Fibroblast of gingiva (primary cell): ENCODE measurements around the gene TM4SF20.

ENCODE experiments used
- DNase-seq: peaks from one replicate; pipeline ENCODE4 v3.0.0-alpha.2; 2011; ENCODE audit warnings: low read depth

Gene TM4SF20, protein sequence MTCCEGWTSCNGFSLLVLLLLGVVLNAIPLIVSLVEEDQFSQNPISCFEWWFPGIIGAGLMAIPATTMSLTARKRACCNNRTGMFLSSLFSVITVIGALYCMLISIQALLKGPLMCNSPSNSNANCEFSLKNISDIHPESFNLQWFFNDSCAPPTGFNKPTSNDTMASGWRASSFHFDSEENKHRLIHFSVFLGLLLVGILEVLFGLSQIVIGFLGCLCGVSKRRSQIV

DNA sequence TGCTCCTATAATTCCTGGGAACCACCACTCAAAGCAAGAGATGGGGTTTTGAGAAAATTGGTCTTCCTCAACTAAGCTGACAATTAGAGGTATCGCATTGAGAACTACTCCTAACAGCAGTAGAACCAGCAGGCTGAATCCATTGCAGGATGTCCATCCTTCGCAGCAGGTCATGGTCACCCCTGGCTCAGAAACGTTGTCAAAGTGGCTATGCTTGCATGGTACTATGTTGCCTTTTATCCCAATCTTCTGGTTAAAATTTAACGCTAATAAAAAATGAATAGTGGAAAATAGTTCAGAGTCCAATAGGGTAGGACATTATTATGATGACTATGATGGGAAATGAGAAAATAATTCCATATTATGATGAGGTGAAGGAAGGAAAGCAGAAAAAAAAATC, at the start of gene TM4SF20:
Gene TM4SF20 (minus strand): TSS at position 212 of the 400 bp plus-strand sequence. CDS start 38 bp downstream, at position 174.
- DNase-seq, result no peak

DNA sequence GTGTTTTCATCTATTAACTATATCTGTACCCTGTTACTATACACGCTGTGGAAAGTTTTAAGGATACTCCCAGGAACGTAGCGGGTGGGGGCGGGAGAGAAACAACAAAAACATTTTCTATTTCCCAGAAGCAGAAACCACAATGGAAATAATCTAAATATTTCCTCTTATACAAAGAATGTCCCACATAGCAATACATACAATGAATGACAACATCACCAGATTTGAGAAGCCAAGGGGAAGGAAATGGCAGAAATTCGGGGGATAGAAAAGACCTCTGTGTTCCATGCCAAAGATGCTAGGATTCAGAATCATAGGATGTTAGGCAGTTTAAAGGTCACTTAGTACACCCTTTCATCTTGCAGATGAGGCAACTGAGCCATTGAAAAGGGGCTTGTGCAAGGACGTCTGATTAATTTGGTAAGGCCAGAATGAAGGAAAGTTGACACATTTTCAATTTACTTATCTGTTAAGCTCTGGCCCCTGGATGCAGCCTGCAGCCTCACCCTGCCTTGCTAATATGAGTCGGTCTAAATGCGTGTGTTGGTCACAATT, 49.7 kb upstream of the TM4SF20 start:
- DNase-seq, result no peak

DNA sequence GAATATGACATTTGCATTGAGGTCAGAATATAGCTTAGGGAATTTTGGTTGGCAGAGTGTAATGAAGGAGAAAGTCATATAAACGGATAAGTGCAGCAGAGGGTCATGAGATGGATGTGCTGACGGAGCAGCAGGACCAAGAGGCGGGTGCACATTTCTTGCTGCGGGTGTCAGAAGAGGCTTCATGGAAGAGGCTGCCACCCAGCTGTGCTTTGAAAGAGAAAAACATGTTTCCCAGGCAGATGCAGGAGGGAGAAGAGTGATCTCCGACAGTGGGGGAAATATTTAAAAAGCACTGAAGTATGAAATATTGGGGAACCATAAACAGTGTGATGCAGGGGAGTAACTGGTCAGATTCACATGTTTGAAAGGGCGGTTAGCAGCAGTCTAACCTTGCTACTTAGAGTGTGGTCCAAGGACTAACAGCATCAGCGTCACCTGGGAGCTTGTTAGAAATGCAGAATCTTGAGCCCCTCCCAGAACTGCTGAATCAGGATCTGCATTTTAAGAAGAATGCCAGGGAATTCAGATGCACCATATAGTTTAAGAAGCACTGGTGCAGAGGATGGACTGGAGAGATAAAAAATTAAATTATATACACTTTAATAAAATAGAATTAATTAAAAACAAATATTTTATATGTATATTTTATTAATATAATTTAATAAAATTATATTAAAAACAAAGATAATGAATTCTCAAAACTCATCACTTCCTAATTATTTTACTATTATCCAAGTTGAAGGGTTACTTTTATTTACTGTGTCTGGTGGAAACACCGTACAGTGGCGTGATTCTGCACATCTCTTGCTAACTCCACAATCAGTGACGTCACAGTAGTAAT, 44.8 kb upstream of the TM4SF20 start:
- DNase-seq, result no peak

DNA sequence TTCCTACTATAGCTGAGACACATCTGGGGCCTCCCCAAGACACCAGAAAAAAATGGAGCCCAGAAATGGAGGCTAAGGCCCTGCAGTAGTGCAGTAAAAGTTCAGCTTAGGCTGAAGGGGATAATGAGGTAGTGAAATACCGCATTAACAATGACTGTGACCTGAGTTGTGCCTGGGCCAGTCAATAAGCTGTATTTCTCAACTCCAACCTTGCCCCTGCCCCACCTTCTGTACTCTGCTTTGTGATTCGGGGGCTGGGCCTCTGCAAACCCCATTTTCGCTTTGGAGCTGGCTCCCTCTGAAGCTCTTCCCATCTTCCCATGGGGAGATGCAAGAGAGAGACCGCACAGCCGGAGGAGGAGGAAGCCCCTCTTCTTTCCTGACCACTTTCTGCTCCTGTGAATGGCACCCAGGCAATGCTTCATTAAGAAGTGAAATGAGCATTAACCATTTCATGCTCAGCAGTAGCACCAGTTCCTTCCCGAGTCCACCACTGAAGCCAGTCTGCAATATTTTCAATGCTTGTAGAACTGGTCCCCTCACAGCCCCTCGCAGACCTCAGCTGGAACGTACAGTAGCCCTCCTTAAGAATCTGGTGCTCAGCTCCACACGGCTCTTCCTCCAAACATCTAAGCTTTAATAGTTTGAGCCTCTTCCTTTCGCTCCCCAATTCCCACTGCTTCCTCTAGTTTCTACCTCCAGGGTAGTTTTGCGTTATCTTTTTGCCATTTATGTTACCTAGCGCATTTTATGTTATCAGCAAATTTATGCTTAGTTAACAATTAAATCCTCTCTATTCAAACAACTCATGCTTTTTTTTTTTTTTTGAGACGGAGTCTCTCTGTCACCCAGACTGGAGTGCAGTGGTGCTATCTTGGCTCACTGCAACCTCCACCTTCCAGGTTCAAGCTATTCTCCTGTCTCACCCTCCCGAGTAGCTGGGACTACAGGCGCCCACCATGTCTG, 41.3 kb upstream of the TM4SF20 start:
- no peak for DNase-seq

DNA sequence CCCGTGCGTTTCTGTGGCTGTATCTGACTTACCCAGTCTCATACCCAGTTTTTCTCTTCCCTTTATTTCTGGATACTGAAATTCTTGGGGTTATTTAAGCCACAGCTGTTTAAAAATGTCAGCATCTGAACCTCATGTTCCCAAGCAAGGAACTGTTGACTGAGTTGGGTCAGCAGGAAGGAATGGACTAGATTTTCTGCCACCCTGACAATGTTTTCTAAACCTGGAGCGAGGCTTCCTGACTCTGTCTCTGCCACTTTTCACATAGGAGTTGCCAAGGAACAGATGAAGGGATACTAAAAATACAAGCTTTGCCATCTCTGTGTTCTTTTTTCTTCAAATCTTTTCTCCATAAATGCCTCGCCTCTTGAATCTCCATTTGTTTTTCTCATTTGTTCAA, 37.6 kb upstream of the TM4SF20 start:
- no peak for DNase-seq

DNA sequence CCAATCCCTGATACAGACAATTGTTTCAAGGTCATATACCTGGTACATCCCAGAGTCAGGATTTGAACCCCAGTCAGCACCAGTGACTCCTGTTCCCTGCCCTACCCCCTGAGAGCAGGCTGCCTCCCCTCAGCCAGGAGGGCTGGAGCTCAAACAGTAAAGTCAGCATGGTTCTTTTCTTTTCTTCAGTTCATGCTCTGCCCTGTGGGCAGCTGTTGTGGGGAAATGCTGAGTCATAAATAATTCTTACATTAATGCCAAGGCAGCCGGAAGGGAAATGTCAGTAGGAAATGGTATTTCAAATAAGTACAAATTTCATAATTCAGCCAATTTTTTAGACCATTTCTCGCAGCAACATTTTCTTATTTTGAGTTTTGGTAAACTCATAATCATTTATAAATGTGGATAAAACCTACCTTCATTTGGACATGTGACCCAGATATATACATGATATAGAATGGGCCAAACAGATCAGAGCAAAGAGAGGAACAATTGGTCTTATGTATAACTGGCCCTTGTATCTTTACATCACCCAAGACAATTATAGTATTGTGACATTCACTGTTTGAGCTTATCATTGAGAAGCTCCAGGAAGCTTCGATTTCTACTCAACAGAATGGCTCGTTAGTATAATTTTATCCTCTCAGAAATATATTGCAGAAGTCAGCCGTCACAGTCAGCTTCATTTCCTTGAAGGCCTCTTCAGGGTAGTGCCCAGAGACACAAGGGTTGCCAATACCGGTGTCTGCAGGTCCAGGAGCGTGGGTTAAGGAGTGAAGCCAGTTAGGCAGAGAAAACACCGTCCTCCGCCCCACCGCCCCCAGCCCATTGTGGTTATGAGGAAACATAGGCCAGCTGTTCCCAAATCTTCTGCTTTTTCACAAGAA, 36.7 kb upstream of the TM4SF20 start:
- peak; percentile 90 for DNase-seq

DNA sequence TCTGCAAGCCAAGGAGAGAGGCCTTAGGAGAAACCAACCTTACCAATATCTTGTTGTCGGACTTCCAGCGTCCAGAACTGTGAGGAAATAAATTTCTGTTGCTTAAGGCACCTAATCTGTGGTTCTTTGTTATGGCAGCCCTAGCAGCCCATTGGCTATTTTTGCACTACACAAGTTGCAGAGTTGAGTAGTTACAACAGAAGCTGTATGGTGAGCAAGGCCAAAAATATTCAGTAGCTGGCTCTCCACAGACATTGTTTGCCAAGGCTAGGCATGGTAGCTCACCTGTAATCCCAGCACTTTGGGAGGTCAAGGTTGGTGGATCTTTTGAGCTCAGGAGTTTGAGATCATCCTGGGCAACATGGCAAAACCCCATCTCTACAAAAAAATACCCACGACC, 35.7 kb upstream of the TM4SF20 start:
- DNase-seq, result peak; percentile 76

DNA sequence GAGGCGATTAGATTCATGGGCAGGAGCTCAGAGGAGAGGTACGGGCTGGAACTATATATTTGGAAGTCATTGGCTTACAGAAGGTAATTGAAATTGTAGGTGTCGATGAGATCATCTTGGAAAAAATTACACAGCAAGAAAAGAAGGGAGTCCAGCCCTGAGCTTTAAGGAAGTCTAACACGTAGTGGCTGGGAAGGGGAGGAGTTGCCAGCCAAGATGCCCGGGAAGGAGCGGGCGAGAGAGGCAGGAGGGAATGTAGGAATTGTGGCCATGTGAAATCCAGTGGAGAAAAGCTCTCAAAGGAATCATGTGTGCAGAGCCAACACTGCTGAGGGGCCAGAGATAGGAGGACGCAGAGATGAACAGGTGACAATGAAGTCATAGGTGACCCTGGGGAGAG, 34.3 kb upstream of the TM4SF20 start:
- no peak for DNase-seq

DNA sequence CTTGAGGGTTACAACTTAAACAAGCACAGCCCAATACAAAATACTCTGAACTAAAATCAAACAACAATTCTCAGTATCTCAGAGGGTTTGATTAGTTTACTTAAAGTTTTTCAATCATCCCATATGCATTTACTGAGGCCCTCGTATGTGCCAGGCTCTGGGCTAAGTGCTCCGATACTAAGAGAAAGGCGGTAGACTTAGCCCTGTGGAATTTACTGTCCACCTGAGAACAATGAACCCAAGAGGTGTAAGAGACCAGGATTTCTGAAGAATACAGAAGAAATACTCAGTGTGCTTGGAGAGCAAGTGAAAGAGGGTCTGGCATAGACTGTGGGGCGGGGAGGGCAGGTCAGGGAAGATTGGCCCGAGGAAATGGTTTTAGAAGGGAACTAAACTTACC, 33.8 kb upstream of the TM4SF20 start:
- no peak for DNase-seq

DNA sequence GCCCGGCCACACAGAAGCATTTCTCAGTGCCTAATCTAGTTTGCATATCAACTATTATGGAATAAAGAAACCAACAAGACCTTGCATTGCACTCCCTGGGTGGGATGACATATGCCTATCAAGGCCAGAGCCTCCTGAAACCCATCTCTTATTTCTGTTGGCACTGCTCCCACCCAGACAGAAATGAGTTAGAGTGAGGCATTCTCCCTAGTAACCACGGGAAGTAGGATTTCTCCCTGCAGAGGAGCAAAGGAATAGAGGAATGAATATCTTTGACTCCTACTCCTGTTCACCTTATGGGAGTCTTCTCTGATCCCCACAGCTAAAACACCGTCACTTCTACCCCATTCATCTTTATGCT, 32.9 kb upstream of the TM4SF20 start:
- no peak for DNase-seq

DNA sequence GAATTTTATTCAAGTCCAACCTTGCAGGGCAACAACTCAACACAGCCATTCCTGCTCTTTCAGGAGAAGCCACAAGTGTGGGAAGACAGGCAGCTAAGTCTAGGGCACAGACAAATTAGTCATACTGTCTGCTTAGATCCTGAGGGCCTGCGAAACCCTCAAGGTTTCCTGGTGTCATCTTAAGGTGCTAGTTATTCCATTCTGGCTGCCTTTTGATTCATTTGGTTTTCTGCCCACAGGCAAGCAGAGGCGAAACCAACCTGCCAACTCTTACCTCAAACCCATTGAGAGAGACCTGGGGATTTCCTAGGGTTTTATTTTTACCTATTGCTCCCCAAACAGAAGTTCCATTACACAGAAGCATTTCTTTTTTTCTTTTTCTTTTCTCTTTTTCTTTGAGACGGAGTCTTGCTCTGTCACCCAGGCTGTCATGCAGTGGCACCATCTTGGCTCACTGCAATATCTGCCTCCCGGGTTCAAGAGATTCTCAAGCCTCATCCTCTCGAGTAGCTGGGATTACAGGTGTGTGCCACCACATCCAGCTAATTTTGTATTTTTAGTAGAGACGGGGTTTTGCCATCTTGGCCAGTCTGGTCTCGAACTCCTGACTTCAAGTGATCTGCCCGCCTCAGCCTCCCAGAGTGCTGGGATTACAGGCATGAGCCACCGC, 32.3 kb upstream of the TM4SF20 start:
- DNase-seq, result no peak

DNA sequence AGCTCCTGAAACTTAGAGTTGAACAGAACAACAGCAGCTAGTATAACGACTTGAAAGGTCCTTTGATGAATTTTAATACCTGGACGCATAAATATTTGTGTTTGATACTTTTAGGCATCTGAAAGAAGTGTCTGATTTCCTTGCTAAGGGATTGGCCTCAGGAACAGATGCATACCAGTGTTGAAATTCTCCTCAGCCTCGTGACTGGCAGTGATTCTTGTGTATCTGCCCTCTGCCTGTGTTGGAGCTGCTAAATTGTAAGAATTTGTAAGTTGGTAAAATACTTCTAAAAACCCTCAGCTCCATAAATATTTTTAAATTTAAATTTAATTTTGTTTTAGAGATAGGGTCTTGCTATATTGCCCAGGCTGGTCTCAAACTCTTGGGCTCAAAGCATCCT, 31.1 kb upstream of the TM4SF20 start:
- DNase-seq, result peak; percentile 67

DNA sequence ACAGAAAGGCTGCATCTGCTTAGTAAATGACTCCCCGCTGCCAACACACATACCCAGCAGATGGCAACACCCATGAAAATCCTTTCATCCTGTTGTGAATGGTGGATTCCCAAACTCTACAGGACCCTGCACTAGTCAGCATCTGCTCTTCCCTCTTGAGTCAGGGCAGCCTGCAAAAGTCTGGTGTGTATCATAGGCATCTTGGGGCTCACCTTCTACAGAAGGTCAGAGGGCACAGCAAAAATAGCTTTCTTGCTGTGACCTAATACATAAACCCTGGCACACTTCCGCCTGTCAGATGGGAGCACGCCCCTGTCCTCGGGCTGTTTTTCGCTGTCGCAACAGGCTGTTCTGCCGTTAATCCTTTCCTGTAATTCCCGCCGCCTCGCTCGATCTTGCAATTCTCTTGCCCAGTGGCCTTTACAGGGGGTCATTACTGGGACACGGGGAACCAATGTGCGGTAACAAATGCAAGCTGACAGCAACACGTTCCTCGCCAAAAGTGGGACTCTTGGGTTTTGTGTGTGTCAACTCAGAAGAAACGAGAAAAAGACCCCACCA, 28.6 kb upstream of the TM4SF20 start:
- DNase-seq, result peak; percentile 54

DNA sequence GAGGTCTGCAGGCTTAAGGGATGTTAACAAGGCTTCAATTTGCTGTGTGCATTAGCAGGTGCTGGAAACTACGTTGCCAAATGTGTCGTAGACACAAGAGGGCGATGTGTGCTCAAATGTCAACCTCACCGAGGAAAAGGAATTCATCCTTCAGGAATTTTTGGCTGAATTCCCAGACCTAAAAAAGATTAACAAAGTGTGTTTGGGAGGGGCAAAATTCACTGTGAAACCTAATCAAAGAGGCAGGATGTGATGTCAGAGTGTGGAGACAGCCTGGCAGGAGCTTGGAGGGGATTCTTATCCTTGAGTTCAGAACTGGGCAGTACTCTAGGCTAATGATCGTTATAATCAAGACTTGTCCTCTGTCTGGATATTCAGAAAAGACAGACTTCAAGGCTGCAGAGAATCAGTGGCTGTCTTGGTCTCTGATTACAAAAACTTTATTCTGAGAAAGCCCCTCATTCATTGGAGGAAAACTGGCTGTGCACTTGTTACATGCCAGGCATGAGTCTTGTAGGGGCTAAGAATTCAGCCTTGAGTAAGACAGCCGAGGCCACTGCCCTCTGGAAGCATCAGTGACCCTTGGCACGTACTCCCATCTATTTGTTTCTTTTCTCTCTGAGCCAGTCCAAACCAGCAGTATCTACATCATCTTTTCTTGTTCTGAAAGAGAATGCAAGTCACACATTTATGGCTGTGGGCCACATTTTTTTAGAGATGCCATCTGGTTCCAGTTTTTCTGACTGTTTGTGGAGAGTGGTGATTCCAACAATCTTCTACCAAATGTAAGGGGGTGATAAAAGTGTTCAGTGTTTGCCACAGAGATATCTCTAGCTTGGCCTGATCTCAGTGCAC, 27.3 kb upstream of the TM4SF20 start:
- peak; percentile 97 for DNase-seq

DNA sequence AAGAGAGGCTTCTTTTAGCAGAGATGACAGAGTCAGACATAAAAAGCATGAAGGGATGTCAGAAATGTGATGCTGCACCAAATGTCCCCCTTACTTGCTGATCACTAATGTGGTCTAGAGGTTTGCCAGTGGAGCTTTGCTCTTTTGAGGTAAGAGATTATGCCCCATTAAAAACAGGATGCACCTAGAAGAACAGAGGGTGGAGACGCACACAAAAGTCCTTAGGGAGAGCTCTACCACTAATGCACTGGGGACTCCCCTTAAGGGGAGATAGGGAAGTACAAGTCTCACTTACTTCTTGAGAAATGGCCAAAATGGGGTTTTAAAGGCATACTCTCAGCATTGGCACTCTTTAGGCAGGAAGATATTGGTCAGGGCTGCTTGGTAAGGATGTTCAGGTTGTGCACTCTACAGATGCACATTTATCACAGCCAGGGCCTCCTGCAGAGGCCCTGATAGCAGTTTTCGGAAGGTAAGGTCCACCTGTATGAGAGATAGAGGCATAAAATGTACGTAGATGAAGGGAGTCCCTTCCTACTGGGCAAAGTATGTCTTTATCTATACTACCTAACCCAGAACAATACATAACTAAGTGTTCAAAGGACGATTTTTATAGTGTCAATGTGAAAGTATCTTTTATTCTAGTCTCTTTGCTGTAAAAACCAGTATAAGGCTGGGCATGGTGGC, 25.6 kb upstream of the TM4SF20 start:
- DNase-seq, result no peak

DNA sequence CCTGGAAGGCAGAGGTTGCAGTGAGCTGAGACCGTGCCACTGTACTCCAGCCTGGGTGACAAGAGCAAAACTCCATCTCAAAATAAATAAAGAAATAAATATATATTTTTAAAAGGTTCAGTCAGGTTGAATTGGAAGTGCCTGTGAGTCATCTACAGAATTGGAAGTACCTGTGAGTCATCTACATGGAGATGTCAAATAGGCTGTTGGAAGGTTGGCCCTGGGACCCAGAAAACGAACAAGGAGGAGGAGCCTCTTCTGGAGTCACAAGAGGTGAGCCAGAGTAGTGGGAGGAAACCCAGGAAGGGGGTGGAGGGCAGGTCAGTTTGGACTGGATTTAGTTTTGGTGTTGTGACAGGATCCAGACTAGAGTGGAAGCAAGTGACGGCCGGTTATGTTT, 23.9 kb upstream of the TM4SF20 start:
- DNase-seq, result no peak

DNA sequence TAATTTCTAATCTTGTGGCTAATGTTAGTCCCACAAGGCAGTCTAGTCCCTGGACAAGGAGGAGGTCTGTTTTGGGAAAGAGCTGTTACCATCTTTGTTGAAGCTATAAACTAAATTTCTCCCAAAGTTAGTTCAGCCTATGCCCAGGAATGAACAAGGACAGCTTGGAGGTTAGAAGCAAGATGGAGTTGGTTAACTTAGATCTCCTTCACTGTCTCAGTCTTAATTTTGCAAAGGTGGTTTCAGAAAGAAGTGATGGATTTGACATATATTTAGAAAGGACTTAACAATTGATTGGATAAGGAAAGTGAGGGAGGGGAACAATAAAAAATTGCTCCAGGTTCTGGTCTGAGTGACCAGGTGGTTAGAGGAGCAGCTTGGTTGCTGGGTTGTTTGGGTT, 23.2 kb upstream of the TM4SF20 start:
- DNase-seq, result no peak

DNA sequence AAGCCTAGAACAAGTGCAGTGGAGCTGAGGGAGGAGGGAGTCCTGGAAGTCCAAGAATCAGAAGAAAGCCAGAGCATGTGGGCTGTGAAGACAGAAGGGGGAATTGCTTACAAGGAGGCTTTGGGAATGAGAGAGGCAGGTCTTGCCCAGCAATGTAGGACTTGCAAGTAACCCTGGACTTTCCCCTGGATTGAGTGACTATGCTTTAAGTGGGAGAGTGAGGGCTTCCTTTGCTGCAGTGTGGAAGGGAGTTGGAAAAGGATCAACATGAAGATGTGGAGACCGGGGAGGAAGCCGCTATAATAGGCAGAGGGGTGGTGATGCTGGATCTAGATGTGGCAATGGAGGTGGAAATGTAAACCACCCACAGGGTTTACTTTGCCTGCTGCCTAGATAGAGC, 22.4 kb upstream of the TM4SF20 start:
- no peak for DNase-seq
